Right lobe of liver (tissue), 6 donors: ENCODE measurements around the gene RGS10. TPM values are rescaled to one million over a fixed set of nuclear protein-coding genes. Genes with fewer than 3 reads are reported as not detected.
A peak's percentile ranks its signal among the peaks of the same experiment; 100 is the strongest.
"Not testable (repeated sequence)": the region's sequence is repeated elsewhere in the genome, so short reads cannot be mapped to it uniquely, and the experiment has no call there.

Source experiments
- ATAC-seq, 4 donors: fragments of 200-7000 bp; cut with Tn5 transposase; one replicate each; pipeline ENCODE4 v1.9.1; 2020; ENCODE audit warnings: mild to moderate bottlenecking in 4 of 4, moderate library complexity in 4 of 4
- DNase-seq, 3 donors: peaks; one replicate each; pipeline ENCODE4 v3.0.0-alpha.2; 2020
- H3K27ac ChIP-seq, 3 donors: fragments of 200-600 bp; one replicate each; pipeline ENCODE4 v1.8.0; 2022
- H3K27me3 ChIP-seq, 2 donors: fragments of 200-600 bp; one replicate each; pipeline ENCODE4 v1.8.0; 2022
- H3K36me3 ChIP-seq, 4 donors: fragments of 200-600 bp; sonication (generic) in 1 of 4; one replicate each; pipeline versions ENCODE4 v1.5.1 to v1.8.0; 2017 to 2022; ENCODE audit warnings: control low read depth in 1 of 4
- H3K4me1 ChIP-seq, 4 donors: fragments of 200-600 bp; sonication (generic) in 1 of 4; one replicate each; pipeline versions ENCODE4 v1.5.1 to v1.8.0; 2017 to 2022; ENCODE audit warnings: control low read depth in 1 of 4
- H3K4me3 ChIP-seq, 3 donors: fragments of 200-600 bp; one replicate each; pipeline ENCODE4 v1.8.0; 2022
- H3K9me3 ChIP-seq, 4 donors: fragments of 200-600 bp; sonication (generic) in 1 of 4; one replicate each; pipeline versions ENCODE4 v1.5.1 to v1.8.0; 2017 to 2022; ENCODE audit warnings: control low read depth in 1 of 4
- POLR2A ChIP-seq: fragments of 450-650 bp; IDR thresholded peaks from one replicate; pipeline ENCODE4 v1.6.1; 2017; ENCODE audit warnings: antibody characterized with exemption, mild to moderate bottlenecking
- WGBS: methylation state at CpG from one replicate; pipeline ENCODE4 v1.1.6; 2018; ENCODE audit warnings: low coverage, low lambda C conversion rate; ENCODE audit not compliant: insufficient coverage; ENCODE audit errors: missing lambda C conversion rate; 5-methylcytosine and 5-hydroxymethylcytosine counted together
- intact Hi-C, 2 donors: fragments of 100-400 bp; cut with DNase I; formaldehyde crosslinking; loops; one replicate each; pipeline versions ENCODE4 v1.11.2 to v1.14.1; 2022
- total RNA-seq, 6 experiments: library from RNA; depleted of rRNA in 2 of 6; stranded (reverse); fragments of >200 nt in 2 of 6; fragmentation: NEBNext Ultra II Directional in 3 of 6; extraction: Animal tissue kit (Norgen Biotek cat#: 25700) in 3 of 6; gene quantifications; one replicate each; pipeline versions ENCODE4 v1.1.0 to v1.2.4, GENCODE V29; 2016 to 2023
- TF ChIP-seq, protein P1 (sequence below), 4 donors: fragments of 200-600 bp in 3 of 4; fragments of 450-650 bp in 1 of 4; IDR thresholded peaks; one replicate each; pipeline versions ENCODE4 v1.5.1 to v1.8.0; 2016 to 2022; ENCODE audit warnings: antibody characterized with exemption in 4 of 4, mild to moderate bottlenecking in 2 of 4
- donor health status: DM: no; HTN: yes; CAD: no.
- donor health status: DM: no; HTN: no; CAD: no.
- donor health status: DM: no; HTN: no; CAD: no.
- donor health status: DM: no; HTN: yes; CAD: no.
- donor health status: DM: no; HTN: yes; CAD: no.

Gene RGS10
- total RNA-seq, 6 experiments from 2014 or later = 0.95 to 5.2 (median 3.7) TPM

- ATAC-seq (peak in 1 of 4 donors; percentile 23), DNase-seq (no peak)
- Histone ChIP-seq H3K27ac (no peak overlapping the region), H3K36me3 (no peaks in the 10 kb centered on the region), H3K27me3 (no peaks in the 10 kb centered on the region), H3K9me3 (no peaks in the 10 kb centered on the region), H3K4me3 (no peak overlapping the region), H3K4me1 (no peaks in the 10 kb centered on the region)
- WGBS = 75% methylated on average over 1 of the region's 1 CpG
- intact Hi-C loops = no loop called here
- no peak for TF ChIP-seq POLR2A
- TF ChIP-seq, protein P1, sequence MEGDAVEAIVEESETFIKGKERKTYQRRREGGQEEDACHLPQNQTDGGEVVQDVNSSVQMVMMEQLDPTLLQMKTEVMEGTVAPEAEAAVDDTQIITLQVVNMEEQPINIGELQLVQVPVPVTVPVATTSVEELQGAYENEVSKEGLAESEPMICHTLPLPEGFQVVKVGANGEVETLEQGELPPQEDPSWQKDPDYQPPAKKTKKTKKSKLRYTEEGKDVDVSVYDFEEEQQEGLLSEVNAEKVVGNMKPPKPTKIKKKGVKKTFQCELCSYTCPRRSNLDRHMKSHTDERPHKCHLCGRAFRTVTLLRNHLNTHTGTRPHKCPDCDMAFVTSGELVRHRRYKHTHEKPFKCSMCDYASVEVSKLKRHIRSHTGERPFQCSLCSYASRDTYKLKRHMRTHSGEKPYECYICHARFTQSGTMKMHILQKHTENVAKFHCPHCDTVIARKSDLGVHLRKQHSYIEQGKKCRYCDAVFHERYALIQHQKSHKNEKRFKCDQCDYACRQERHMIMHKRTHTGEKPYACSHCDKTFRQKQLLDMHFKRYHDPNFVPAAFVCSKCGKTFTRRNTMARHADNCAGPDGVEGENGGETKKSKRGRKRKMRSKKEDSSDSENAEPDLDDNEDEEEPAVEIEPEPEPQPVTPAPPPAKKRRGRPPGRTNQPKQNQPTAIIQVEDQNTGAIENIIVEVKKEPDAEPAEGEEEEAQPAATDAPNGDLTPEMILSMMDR (IDR thresholded peaks at IDR 0.05) = no peak
These were observed 11.5 kb downstream of the RGS10 start for GRCh38 chr10:119531067-119531466.

GRCh38 chr10:119528663-119529237 is 13.8 kb downstream of the RGS10 start:
- H3K4me3 ChIP-seq, intact Hi-C loops, H3K36me3 ChIP-seq, H3K27ac ChIP-seq, H3K4me1 ChIP-seq, H3K9me3 ChIP-seq, DNase-seq, ATAC-seq, H3K27me3 ChIP-seq: not testable (repeated sequence)
- whole genome bisulfite sequencing = 68% methylated on average over 7 of the region's 8 CpGs

GRCh38 chr10:119526621-119527592 is 15.6 kb downstream of the RGS10 start:
- intact Hi-C loops = no loop called here
- H3K27me3 ChIP-seq = no peaks in the 10 kb centered on the region

GRCh38 chr10:119526149-119526548 is 16.4 kb downstream of the RGS10 start:
- Histone ChIP-seq H3K9me3 (no peaks in the 10 kb centered on the region), H3K4me1 (no peaks in the 10 kb centered on the region), H3K4me3 (no peak overlapping the region), H3K27ac (no peak overlapping the region), H3K27me3 (no peaks in the 10 kb centered on the region), H3K36me3 (no peaks in the 10 kb centered on the region)
- TF ChIP-seq, protein P1 (IDR thresholded peaks at IDR 0.05) = no peak
- no peak for TF ChIP-seq POLR2A
- ATAC-seq (no peak), DNase-seq (no peak)
- intact Hi-C loops = no loop called here
- WGBS = 58% methylated on average over 1 of the region's 1 CpG

More at GRCh38 chr10:119526621-119527592, 15.6 kb downstream of the RGS10 start:
- 64% methylated on average over 9 of the region's 18 CpGs for WGBS
- Histone ChIP-seq H3K9me3 (no peaks in the 10 kb centered on the region), H3K4me3 (no peak overlapping the region), H3K27ac (no peak overlapping the region), H3K4me1 (no peaks in the 10 kb centered on the region), H3K36me3 (no peaks in the 10 kb centered on the region)
- ATAC-seq = no peak
- TF ChIP-seq POLR2A = no peak
- TF ChIP-seq, protein P1 (IDR thresholded peaks at IDR 0.05) = no peak
- DNase-seq = no peak

DNA sequence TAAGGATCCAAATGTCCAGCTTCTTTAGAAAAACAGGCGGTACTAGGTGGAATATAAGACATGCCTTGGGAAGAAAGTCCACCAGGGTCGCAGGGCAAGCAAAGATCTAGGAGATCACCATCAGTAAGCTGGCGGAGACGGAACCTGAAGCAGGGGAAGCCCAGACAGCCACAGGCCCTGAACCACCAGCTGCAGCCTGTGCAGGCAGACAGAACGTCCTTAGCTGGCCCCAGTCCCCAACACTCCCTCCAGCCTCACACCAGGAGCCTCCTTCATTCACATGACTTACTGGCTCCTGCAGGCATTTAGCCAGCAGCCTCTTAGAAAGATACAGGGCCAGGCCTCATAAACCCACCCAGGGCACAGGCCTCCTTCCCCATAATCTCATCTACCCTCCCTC is 17.4 kb downstream of the RGS10 start:
- Histone ChIP-seq H3K27ac (no peak overlapping the region), H3K9me3 (no peaks in the 10 kb centered on the region), H3K27me3 (no peaks in the 10 kb centered on the region), H3K36me3 (no peaks in the 10 kb centered on the region), H3K4me3 (no peak overlapping the region), H3K4me1 (no peaks in the 10 kb centered on the region)
- no peak for DNase-seq
- intact Hi-C loops = no loop called here
- 75% methylated on average over 5 of the region's 5 CpGs for WGBS
- no peak for ATAC-seq
- TF ChIP-seq POLR2A = no peak
- TF ChIP-seq, protein P1 (IDR thresholded peaks at IDR 0.05) = no peak
